ENCODE measurements around the gene COMTD1. TPM values are rescaled to one million over a fixed set of nuclear protein-coding genes. Genes with fewer than 3 reads are reported as not detected.

Gene COMTD1
- total and polyA plus RNA-seq, 2 of the 4 experiments (the other 2 are of a cell fraction) = 1.6 to 6.4 TPM

GRCh38 chr10:75283671-75284470 lies 48.1 kb upstream of the COMTD1 start (continued):
- TF ChIP-seq MAFK (IDR thresholded peaks at IDR 0.05; ENCODE audit: low read depth, low read length) = no peak
- no peak for TF ChIP-seq MAZ (IDR thresholded peaks at IDR 0.05; ENCODE audit: borderline replicate concordance, low read depth, low read length)

GRCh38 chr10:75283078-75283670 lies 47.4 kb upstream of the COMTD1 start:
- peaks cover 8% of the 10 kb centered on the region for H3K27me3 ChIP-seq (ENCODE audit: control insufficient read depth, insufficient read depth, low read length)
- H2BK15ac ChIP-seq (ENCODE audit: low read depth, low read length) = 0 out of 3 replicates have a peak overlapping the region, but pooled peaks have one; percentile 14
- H3K9me1 ChIP-seq (ENCODE audit: insufficient read depth, low read length) = no peaks in the 10 kb centered on the region
- intact Hi-C loops (cut with micrococcal nuclease) (no loop called here), in situ Hi-C loops (cut with MboI; ENCODE audit: low sequenced_read_pairs) (no loop called here), dilution Hi-C loops (cut with HindIII; ENCODE audit: low sequenced_read_pairs, unreplicated experiment) (no loop called here)
- ChIA-PET POLR2A (ENCODE audit: unreplicated experiment) (no interaction called here), CTCF (interaction anchor here (1.0 kb wide), 1 partner anchor 48 kb away, joined by 3 read pairs; the partner anchor contains the start of gene COMTD1)
- H3K9me3 ChIP-seq (ENCODE audit: control insufficient read depth, insufficient read depth, low read length) = peaks cover 2% of the 10 kb centered on the region; the same call in 1 of the 2 replicates
- TF ChIP-seq CHD1 (IDR thresholded peaks at IDR 0.05; ENCODE audit: low read depth, low read length) = no peak
- no peak for TF ChIP-seq FOS (IDR thresholded peaks at IDR 0.05; ENCODE audit: low read depth, low read length)
- TF ChIP-seq SMC3 (IDR thresholded peaks at IDR 0.05; ENCODE audit: low read depth, low read length) = no peak
- no peak for TF ChIP-seq CEBPB (IDR thresholded peaks at IDR 0.05; ENCODE audit: low read depth, low read length)
- no peak for TF ChIP-seq ELK1 (IDR thresholded peaks at IDR 0.05; ENCODE audit: borderline replicate concordance, low read depth, low read length)
- TF ChIP-seq MAFK (IDR thresholded peaks at IDR 0.05; ENCODE audit: low read depth, low read length) = no peak
- no peak for TF ChIP-seq BHLHE40 (IDR thresholded peaks at IDR 0.05; ENCODE audit: low read depth, low read length)
- no peak for TF ChIP-seq POLR2A (IDR thresholded peaks at IDR 0.05; ENCODE audit: low read depth, low read length)
- no peak for TF ChIP-seq RCOR1 (IDR thresholded peaks at IDR 0.05; ENCODE audit: insufficient replicate concordance, low read length)
- no peak for TF ChIP-seq USF2 (IDR thresholded peaks at IDR 0.05; ENCODE audit: low read depth, low read length)
- H4K91ac ChIP-seq (ENCODE audit: insufficient read depth, low read depth, low read length) = peak overlapping the region; percentile 36
- no peak overlapping the region for H3K4me3 ChIP-seq (ENCODE audit: insufficient read depth, low read depth, low read length)
- WGBS, 2 experiments (ENCODE audit: extremely low coverage in 2 of 2, insufficient read length in 1 of 2) = no CpG with 5 or more reads among the region's 14 CpGs
- H2AFZ ChIP-seq (replicated peaks; ENCODE audit: low read length, poor library complexity) = peak overlapping the region; percentile 66
- no peak overlapping the region for H2AK9ac ChIP-seq (replicated peaks; ENCODE audit: low read depth, low read length, poor library complexity)
- H2BK5ac ChIP-seq (ENCODE audit: low read depth, low read length, poor library complexity, severe bottlenecking) = no peak overlapping the region
- peak overlapping the region; percentile 50; the same call in 1 of the 2 replicates for H3K14ac ChIP-seq (replicated peaks; ENCODE audit: low read depth, low read length)
- no TSS peak for BruUV-seq (replicated peaks)
- H3K56ac ChIP-seq (ENCODE audit: extremely low read depth, insufficient read depth, low read length) = no peak overlapping the region
- peak overlapping the region; percentile 3; the same call in 1 of the 2 replicates for H3K4me2 ChIP-seq (ENCODE audit: low read depth, low read length)
- no peaks in the 10 kb centered on the region for H3K36me3 ChIP-seq (ENCODE audit: control insufficient read depth, insufficient read depth, low read length)
- no peaks in the 10 kb centered on the region for H4K20me1 ChIP-seq (ENCODE audit: insufficient read depth, low read length)
- peak overlapping the region; percentile 28; the same call in 1 of the 2 replicates for H2BK20ac ChIP-seq (ENCODE audit: low read depth, low read length)
- H3K18ac ChIP-seq (ENCODE audit: low read depth, low read length) = peak overlapping the region; percentile 21; the same call in 1 of the 2 replicates
- peak overlapping the region; percentile 19; the same call in 1 of the 2 replicates for H4K5ac ChIP-seq (ENCODE audit: low read depth, low read length)
- peak overlapping the region; percentile 23; the same call in 1 of the 2 replicates for H2AK5ac ChIP-seq (ENCODE audit: low read depth, low read length)
- peak; percentile 30; the same call in 1 of the 2 replicates for ATAC-seq (ENCODE audit: low read depth)
- no peaks in the 10 kb centered on the region for H3K79me1 ChIP-seq (ENCODE audit: low read depth in 1 of 2, low read length in 2 of 2)
- peak overlapping the region; percentile 62; the same call in 1 of the 2 replicates for H3K23ac ChIP-seq (ENCODE audit: low read depth, low read length)
- peak overlapping the region; percentile 24; the same call in 1 of the 2 replicates for H3K9ac ChIP-seq (ENCODE audit: low read depth, low read length)
- H3K4ac ChIP-seq (ENCODE audit: low read depth, low read length) = peak overlapping the region; percentile 34
- peak overlapping the region in 1 of 2 experiments; percentile 45; a peak in 1 of 4 replicates for H4K8ac ChIP-seq (ENCODE audit: low read depth in 2 of 2, low read length in 2 of 2)
- no peak for DNase-seq
- H2BK120ac ChIP-seq (ENCODE audit: low read depth, low read length) = peak overlapping the region; percentile 59
- H3K4me1 ChIP-seq (ENCODE audit: control insufficient read depth, insufficient read depth, low read length) = peaks cover 11% of the 10 kb centered on the region
- peak overlapping the region; percentile 40; the same call in 1 of the 2 replicates for H3K27ac ChIP-seq (ENCODE audit: insufficient read depth, low read length)

All from IMR-90 (cell line).